Measurements from ENCODE around the gene CHIC2. TPM values are rescaled to one million over a fixed set of nuclear protein-coding genes. Genes with fewer than 3 reads are reported as not detected.

Gene CHIC2
- total RNA-seq, 1 experiment from 2014 or later, result 11.0 TPM

DNA sequence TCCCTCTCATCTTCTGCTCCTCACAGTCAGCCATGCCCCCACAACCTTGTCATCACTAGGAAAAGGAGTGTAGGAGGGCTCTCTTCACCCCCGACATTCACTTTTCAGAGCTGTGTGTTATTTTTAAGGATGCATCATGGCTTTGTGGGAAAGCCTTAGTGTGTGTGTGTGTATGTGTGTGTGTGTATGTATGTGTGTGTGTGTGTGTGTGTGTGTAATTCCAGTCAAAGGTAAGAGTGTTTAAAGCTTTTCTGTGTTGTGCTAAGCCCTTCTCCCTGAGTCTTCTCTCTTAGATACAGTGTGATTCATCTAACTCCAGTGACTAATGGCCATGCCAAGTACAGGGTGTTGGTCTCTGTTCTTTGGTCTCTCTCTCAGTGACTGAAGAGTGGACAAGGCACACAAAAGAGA, 76.6 kb downstream of the CHIC2 start (continued):
- TF ChIP-seq AFF4 (CRISPR knock-in tag; IDR thresholded peaks at IDR 0.05; ENCODE audit: borderline replicate concordance), result no peak
- no peak for TF ChIP-seq ELF4 (CRISPR knock-in tag; IDR thresholded peaks at IDR 0.05; ENCODE audit: low read depth)
- no peak for TF ChIP-seq TEAD1 (CRISPR knock-in tag; IDR thresholded peaks at IDR 0.05)
- TF ChIP-seq, protein P1, sequence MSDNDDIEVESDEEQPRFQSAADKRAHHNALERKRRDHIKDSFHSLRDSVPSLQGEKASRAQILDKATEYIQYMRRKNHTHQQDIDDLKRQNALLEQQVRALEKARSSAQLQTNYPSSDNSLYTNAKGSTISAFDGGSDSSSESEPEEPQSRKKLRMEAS (CRISPR knock-in tag; IDR thresholded peaks at IDR 0.05), result no peak
- TF ChIP-seq, protein P2, sequence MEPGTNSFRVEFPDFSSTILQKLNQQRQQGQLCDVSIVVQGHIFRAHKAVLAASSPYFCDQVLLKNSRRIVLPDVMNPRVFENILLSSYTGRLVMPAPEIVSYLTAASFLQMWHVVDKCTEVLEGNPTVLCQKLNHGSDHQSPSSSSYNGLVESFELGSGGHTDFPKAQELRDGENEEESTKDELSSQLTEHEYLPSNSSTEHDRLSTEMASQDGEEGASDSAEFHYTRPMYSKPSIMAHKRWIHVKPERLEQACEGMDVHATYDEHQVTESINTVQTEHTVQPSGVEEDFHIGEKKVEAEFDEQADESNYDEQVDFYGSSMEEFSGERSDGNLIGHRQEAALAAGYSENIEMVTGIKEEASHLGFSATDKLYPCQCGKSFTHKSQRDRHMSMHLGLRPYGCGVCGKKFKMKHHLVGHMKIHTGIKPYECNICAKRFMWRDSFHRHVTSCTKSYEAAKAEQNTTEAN (CRISPR knock-in tag; IDR thresholded peaks at IDR 0.05), result no peak
- TF ChIP-seq ETV6 (CRISPR knock-in tag; IDR thresholded peaks at IDR 0.05), result no peak
- no peak for TF ChIP-seq ZNF232 (CRISPR knock-in tag; IDR thresholded peaks at IDR 0.05)
- TF ChIP-seq FOXP1 (CRISPR knock-in tag; IDR thresholded peaks at IDR 0.05; ENCODE audit: borderline replicate concordance), result no peak
- no peak for TF ChIP-seq ZNF512 (CRISPR knock-in tag; IDR thresholded peaks at IDR 0.05; ENCODE audit: borderline replicate concordance)

- POLR2A ChIA-PET, result no interaction called here
- DNase-seq (ENCODE audit: low spot score), result no peak
- CTCF ChIA-PET, result interaction anchor here (0.6 kb wide), 1 partner anchor 25 kb away, joined by 5 read pairs; no protein-coding TSS in a partner anchor
Measured at GRCh38 chr4:53986062-53986461, 78.3 kb downstream of the CHIC2 start.

GRCh38 chr4:53981567-53981966, 82.8 kb downstream of the CHIC2 start:
- H3K4me3 Mint-ChIP-seq, result no peak overlapping the region

More at GRCh38 chr4:53986062-53986461, 78.3 kb downstream of the CHIC2 start:
- no peak overlapping the region for H3K27ac Mint-ChIP-seq
- peaks cover 11% of the 10 kb centered on the region for H3K4me1 Mint-ChIP-seq
- H3K4me3 Mint-ChIP-seq, result no peak overlapping the region
- no peaks in the 10 kb centered on the region for H3K27me3 Mint-ChIP-seq (ENCODE audit: low read depth)
- ATAC-seq, result no peak
- no peaks in the 10 kb centered on the region for H3K36me3 Mint-ChIP-seq
- peaks cover 5% of the 10 kb centered on the region; the same call in 1 of the 2 replicates for H3K9me3 Mint-ChIP-seq
- no peak for TF ChIP-seq ZNF121 (CRISPR knock-in tag; IDR thresholded peaks at IDR 0.05)
- TF ChIP-seq RELA (CRISPR knock-in tag; IDR thresholded peaks at IDR 0.05; ENCODE audit: borderline replicate concordance), result no peak

More at GRCh38 chr4:53981567-53981966, 82.8 kb downstream of the CHIC2 start:
- no peaks in the 10 kb centered on the region; the same call in 1 of the 2 replicates for H3K27me3 Mint-ChIP-seq (ENCODE audit: low read depth)
- H3K4me1 Mint-ChIP-seq, result peaks cover 2% of the 10 kb centered on the region
- H3K9me3 Mint-ChIP-seq, result peaks cover 5% of the 10 kb centered on the region; the same call in 1 of the 2 replicates
- H3K27ac Mint-ChIP-seq, result no peak overlapping the region
- DNase-seq (ENCODE audit: low spot score) (no peak), ATAC-seq (no peak)
- ChIA-PET CTCF (no interaction called here), POLR2A (no interaction called here)
- TF ChIP-seq ESRRA (CRISPR knock-in tag; IDR thresholded peaks at IDR 0.05; ENCODE audit: borderline replicate concordance) (no peak), TCF7 (CRISPR knock-in tag; IDR thresholded peaks at IDR 0.05; ENCODE audit: low read depth) (no peak), MXD4 (CRISPR knock-in tag; IDR thresholded peaks at IDR 0.05; ENCODE audit: borderline replicate concordance) (no peak), ARID4B (CRISPR knock-in tag; IDR thresholded peaks at IDR 0.05; ENCODE audit: borderline replicate concordance) (no peak)
- TF ChIP-seq, protein P3, sequence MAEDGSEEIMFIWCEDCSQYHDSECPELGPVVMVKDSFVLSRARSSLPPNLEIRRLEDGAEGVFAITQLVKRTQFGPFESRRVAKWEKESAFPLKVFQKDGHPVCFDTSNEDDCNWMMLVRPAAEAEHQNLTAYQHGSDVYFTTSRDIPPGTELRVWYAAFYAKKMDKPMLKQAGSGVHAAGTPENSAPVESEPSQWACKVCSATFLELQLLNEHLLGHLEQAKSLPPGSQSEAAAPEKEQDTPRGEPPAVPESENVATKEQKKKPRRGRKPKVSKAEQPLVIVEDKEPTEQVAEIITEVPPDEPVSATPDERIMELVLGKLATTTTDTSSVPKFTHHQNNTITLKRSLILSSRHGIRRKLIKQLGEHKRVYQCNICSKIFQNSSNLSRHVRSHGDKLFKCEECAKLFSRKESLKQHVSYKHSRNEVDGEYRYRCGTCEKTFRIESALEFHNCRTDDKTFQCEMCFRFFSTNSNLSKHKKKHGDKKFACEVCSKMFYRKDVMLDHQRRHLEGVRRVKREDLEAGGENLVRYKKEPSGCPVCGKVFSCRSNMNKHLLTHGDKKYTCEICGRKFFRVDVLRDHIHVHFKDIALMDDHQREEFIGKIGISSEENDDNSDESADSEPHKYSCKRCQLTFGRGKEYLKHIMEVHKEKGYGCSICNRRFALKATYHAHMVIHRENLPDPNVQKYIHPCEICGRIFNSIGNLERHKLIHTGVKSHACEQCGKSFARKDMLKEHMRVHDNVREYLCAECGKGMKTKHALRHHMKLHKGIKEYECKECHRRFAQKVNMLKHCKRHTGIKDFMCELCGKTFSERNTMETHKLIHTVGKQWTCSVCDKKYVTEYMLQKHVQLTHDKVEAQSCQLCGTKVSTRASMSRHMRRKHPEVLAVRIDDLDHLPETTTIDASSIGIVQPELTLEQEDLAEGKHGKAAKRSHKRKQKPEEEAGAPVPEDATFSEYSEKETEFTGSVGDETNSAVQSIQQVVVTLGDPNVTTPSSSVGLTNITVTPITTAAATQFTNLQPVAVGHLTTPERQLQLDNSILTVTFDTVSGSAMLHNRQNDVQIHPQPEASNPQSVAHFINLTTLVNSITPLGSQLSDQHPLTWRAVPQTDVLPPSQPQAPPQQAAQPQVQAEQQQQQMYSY (CRISPR knock-in tag; IDR thresholded peaks at IDR 0.05), result no peak
- no peaks in the 10 kb centered on the region for H3K36me3 Mint-ChIP-seq

All from WTC11 (cell line).